Prostate gland (tissue), 2 donors: ENCODE results near the gene DOK6. TPM values are rescaled to one million over a fixed set of nuclear protein-coding genes. Genes with fewer than 3 reads are reported as not detected.
A peak's percentile ranks its signal among the peaks of the same experiment; 100 is the strongest.

Source experiments
- DNase-seq: peaks from one replicate; pipeline ENCODE4 v3.0.0-alpha.2; 2019; ENCODE audit warnings: low spot score
- H3K27ac ChIP-seq, 2 donors: fragments of 200-600 bp; sonication (generic); 2 replicates each; pipeline ENCODE4 v1.5.1; 2017 to 2019
- H3K27me3 ChIP-seq: fragments of 200-600 bp; sonication (generic); replicated peaks from 2 replicates; pipeline ENCODE4 v1.5.1; 2019; ENCODE audit not compliant: insufficient read depth
- H3K36me3 ChIP-seq, 2 donors: fragments of 200-600 bp; sonication (generic); 1 replicate in 1 of 2; 2 replicates in 1 of 2; pipeline versions ENCODE4 v1.5.1 to v1.8.1; 2017 to 2019
- H3K4me1 ChIP-seq: fragments of 200-600 bp; sonication (generic); replicated peaks from 2 replicates; pipeline ENCODE4 v1.5.1; 2019
- H3K4me3 ChIP-seq, 2 donors: fragments of 200-600 bp; sonication (generic); 2 replicates each; pipeline ENCODE4 v1.5.1; 2017 to 2019
- H3K9me3 ChIP-seq: fragments of 200-600 bp; sonication (generic); 2 replicates; pipeline ENCODE4 v1.5.1; 2017
- POLR2A ChIP-seq: fragments of 450-650 bp; IDR thresholded peaks from one replicate; pipeline ENCODE4 v1.6.1; 2016; ENCODE audit warnings: antibody characterized with exemption, mild to moderate bottlenecking
- POLR2AphosphoS5 ChIP-seq: sonication (generic); formaldehyde crosslinking; IDR thresholded peaks from one replicate; pipeline ENCODE4 v1.6.1; 2017; ENCODE audit warnings: antibody characterized with exemption
- WGBS: methylation state at CpG from one replicate; pipeline ENCODE4 v1.1.5; 2018; 5-methylcytosine and 5-hydroxymethylcytosine counted together
- intact Hi-C: fragments of 100-400 bp; cut with DNase I; formaldehyde crosslinking; loops from one replicate; pipeline ENCODE4 v1.14.2; 2022
- total RNA-seq, 2 donors: library from RNA; depleted of rRNA; stranded (reverse); fragments of >200 nt; gene quantifications; one replicate each; pipeline ENCODE4 v1.1.0, GENCODE V29; 2016
- TF ChIP-seq, protein P1 (sequence below), 4 experiments: fragments of 200-600 bp in 2 of 4; fragments of 450-650 bp in 2 of 4; sonication (generic) in 2 of 4; IDR thresholded peaks; 1 replicate in 3 of 4; 2 replicates in 1 of 4; pipeline ENCODE4 v1.5.1; 2016 to 2019; ENCODE audit warnings: antibody characterized with exemption in 4 of 4, mild to moderate bottlenecking in 2 of 4, moderate library complexity in 2 of 4

DOK6 gene
- total RNA-seq, 2 donors from 2014 or later: 0.73 to 1.0 TPM

DNA sequence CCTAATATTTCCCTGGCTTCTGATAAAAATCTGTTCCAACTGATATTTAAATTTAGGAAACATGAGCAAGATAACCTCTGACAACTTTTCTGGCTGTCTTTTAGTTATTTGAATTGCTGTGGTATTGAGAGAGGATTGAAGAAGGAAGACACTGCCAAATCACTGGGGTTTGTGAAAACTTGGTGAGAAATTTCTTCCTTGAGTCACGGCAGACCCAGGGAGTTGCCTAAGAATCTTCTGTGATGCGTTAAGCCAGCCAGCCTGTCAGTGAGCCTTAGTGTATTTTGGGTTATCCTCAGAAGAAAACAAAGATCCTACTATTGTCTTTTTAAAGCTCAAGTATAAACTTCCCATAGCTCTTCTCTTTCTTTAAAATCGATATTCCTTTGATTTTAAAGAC is 17.5 kb upstream of the DOK6 start:
- intact Hi-C loops: no loop called here
- Histone ChIP-seq H3K9me3 (no peaks in the 10 kb centered on the region), H3K4me3 (no peak overlapping the region), H3K4me1 (no peaks in the 10 kb centered on the region), H3K27me3 (no peaks in the 10 kb centered on the region), H3K27ac (no peak overlapping the region), H3K36me3 (no peaks in the 10 kb centered on the region)
- DNase-seq: no peak
- WGBS: 55% methylated on average over 3 of the region's 3 CpGs
- TF ChIP-seq POLR2A: no peak

DNA sequence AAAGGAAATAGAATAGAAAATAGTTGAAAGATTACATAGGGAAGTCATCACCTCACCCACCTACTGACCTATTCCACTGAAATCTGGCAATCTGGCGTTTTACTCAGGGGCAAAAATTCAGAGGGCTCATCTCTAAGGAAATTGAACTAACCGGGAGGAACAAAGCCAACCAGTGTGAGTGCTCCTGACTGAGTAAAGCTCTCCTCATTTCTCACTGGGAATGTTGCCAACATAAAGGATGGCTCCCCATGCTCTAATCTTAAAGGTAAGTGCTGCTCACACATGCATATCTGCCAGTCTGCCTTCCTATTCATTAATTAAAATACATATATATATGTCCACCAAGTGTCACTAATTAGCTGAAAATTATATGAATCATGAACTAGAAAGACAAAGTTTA is 13.5 kb upstream of the DOK6 start:
- Histone ChIP-seq H3K4me1 (no peaks in the 10 kb centered on the region), H3K27me3 (no peaks in the 10 kb centered on the region), H3K4me3 (no peak overlapping the region), H3K27ac (no peak overlapping the region), H3K9me3 (no peaks in the 10 kb centered on the region), H3K36me3 (no peaks in the 10 kb centered on the region)
- WGBS: 41% methylated on average over 2 of the region's 2 CpGs
- TF ChIP-seq, protein P1, sequence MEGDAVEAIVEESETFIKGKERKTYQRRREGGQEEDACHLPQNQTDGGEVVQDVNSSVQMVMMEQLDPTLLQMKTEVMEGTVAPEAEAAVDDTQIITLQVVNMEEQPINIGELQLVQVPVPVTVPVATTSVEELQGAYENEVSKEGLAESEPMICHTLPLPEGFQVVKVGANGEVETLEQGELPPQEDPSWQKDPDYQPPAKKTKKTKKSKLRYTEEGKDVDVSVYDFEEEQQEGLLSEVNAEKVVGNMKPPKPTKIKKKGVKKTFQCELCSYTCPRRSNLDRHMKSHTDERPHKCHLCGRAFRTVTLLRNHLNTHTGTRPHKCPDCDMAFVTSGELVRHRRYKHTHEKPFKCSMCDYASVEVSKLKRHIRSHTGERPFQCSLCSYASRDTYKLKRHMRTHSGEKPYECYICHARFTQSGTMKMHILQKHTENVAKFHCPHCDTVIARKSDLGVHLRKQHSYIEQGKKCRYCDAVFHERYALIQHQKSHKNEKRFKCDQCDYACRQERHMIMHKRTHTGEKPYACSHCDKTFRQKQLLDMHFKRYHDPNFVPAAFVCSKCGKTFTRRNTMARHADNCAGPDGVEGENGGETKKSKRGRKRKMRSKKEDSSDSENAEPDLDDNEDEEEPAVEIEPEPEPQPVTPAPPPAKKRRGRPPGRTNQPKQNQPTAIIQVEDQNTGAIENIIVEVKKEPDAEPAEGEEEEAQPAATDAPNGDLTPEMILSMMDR (IDR thresholded peaks at IDR 0.05): no peak
- no peak for DNase-seq
- intact Hi-C loops: no loop called here

DNA sequence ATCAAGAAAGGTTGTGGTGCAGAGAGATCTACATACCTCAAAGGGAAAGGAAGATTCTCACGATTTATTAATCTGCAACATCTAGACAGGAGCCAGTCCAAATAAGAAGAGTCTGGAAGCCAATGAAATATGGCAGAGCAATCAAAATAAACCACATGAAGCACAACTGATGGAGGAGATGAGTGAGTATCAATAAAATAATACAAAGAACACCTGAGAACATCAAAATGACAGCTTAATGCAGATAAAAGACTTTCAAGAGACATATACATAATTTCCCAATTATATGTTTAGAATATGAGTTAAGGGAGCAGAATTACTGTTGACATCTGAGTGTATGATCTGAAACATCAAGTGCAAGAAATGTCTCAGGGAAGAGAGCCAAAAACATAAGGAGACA is 12.5 kb upstream of the DOK6 start:
- no peaks in the 10 kb centered on the region for H3K4me1 ChIP-seq
- intact Hi-C loops: no loop called here
- no peaks in the 10 kb centered on the region for H3K36me3 ChIP-seq
- TF ChIP-seq, protein P1 (IDR thresholded peaks at IDR 0.05): no peak
- TF ChIP-seq POLR2AphosphoS5 (no peak), POLR2A (no peak)
- H3K9me3 ChIP-seq: no peaks in the 10 kb centered on the region
- H3K27ac ChIP-seq: no peak overlapping the region
- H3K27me3 ChIP-seq: no peaks in the 10 kb centered on the region
- DNase-seq: no peak
- WGBS: 73% methylated on average over 1 of the region's 1 CpG
- no peak overlapping the region for H3K4me3 ChIP-seq

DNA sequence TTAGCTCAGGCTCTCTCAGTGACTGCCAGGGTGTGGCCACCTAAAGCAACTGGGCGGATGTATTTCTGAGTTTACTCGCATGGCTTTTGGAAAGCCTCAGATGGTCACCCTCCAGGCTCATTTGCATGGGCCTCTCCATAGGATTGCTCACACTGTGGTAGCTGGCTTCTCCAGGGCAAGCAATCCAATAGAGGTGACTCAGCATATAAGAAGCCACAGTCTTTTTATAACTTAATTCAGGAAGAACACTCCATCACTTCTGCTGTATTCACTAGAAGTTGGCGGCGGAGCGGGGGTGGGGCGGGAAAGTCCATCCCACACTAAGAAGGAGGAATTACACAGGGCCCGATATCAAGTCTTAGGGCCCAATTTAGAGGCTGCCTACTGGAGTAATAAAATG is 3.6 kb upstream of the DOK6 start:
- intact Hi-C loops: no loop called here
- 95% methylated on average over 7 of the region's 7 CpGs for WGBS
- H3K4me1 ChIP-seq: no peaks in the 10 kb centered on the region
- no peak overlapping the region for H3K27ac ChIP-seq
- no peaks in the 10 kb centered on the region for H3K9me3 ChIP-seq
- no peaks in the 10 kb centered on the region for H3K36me3 ChIP-seq
- H3K27me3 ChIP-seq: peaks cover 6% of the 10 kb centered on the region
- TF ChIP-seq POLR2A (no peak), POLR2AphosphoS5 (no peak)
- TF ChIP-seq, protein P1 (IDR thresholded peaks at IDR 0.05): no peak
- DNase-seq: no peak
- H3K4me3 ChIP-seq: no peak overlapping the region

DNA sequence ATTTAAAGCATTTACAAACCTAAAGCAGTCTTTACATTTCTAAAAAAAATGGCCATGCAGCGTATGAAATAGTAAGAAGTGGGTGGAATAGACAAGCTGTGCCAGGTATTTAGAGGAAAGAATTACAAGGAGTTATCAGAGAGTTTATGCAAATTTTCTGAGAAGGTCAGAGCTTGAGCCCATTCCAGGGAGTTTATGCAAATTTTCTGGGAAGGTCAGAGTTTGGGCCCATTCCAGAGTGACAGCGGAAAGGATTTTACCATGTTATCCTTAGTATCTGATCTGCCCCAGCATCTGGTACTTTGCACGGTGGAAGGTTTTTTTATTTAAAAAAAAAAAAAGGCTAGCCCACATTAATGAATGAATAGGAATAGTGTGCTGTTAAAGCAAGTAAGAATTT is 1.4 kb upstream of the DOK6 start:
- TF ChIP-seq, protein P1 (IDR thresholded peaks at IDR 0.05): no peak
- TF ChIP-seq POLR2AphosphoS5: no peak
- TF ChIP-seq POLR2A: no peak
- no peak overlapping the region for H3K4me3 ChIP-seq
- H3K9me3 ChIP-seq: no peaks in the 10 kb centered on the region
- H3K4me1 ChIP-seq: no peaks in the 10 kb centered on the region
- H3K36me3 ChIP-seq: no peaks in the 10 kb centered on the region
- WGBS: 73% methylated on average over 3 of the region's 3 CpGs
- intact Hi-C loops: no loop called here
- peaks cover 6% of the 10 kb centered on the region for H3K27me3 ChIP-seq
- H3K27ac ChIP-seq: no peak overlapping the region
- no peak for DNase-seq

DNA sequence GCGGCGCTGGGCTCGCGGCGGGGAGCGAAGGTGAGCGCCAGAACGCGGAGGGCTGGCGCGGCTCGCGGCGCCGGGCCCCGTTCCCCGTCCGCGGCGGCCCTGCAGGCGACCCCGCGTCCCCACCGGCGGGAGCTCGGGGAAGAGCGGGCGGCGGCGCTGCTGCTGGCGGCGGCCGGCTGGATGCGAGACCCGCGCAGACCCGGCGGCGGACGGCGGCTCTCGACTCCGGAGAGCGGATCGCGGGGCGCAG is 213 bp downstream of the DOK6 start:
- Histone ChIP-seq H3K4me1 (no peaks in the 10 kb centered on the region), H3K9me3 (no peaks in the 10 kb centered on the region), H3K36me3 (no peaks in the 10 kb centered on the region), H3K27me3 (peaks cover 6% of the 10 kb centered on the region), H3K4me3 (peak overlapping the region; percentile 35 to 37), H3K27ac (peak overlapping the region; percentile 31 to 34)
- TF ChIP-seq POLR2AphosphoS5 (no peak), POLR2A (no peak)
- TF ChIP-seq, protein P1 (IDR thresholded peaks at IDR 0.05): no peak
- no peak for DNase-seq
- under 1% methylated on average over 22 of the region's 47 CpGs for WGBS
- intact Hi-C loops: no loop called here
